HG02571 (cell line): Measurements from ENCODE around the gene LRRK2.

Experiments used
- ATAC-seq: cut with Tn5 transposase; IDR thresholded peaks from one replicate; pipeline ENCODE4 v1.9.1; 2021; ENCODE audit warnings: mild to moderate bottlenecking, moderate library complexity; ENCODE audit not compliant: unreplicated experiment

The LRRK2 gene

GRCh38 chr12:40224439-40225291 is at the start of gene LRRK2:
Gene LRRK2 (plus strand): TSS chr12:40224997. CDS start chr12:40225132, 135 bp downstream.
- ATAC-seq, result peak; percentile 67

GRCh38 chr12:40175045-40175444 is 49.8 kb upstream of the LRRK2 start:
- no peak for ATAC-seq

- no peak for ATAC-seq
These were observed 49.3 kb upstream of the LRRK2 start for GRCh38 chr12:40175489-40175888.

- no peak for ATAC-seq
These were observed 46.1 kb upstream of the LRRK2 start for GRCh38 chr12:40178701-40179100.

- ATAC-seq, result no peak
These were observed 43.3 kb upstream of the LRRK2 start for GRCh38 chr12:40181490-40181889.

- ATAC-seq, result no peak
These were observed 41.1 kb upstream of the LRRK2 start for GRCh38 chr12:40183715-40184114.

- no peak for ATAC-seq
These were observed 40.1 kb upstream of the LRRK2 start for GRCh38 chr12:40184493-40185302.

- no peak for ATAC-seq
These were observed 39.5 kb upstream of the LRRK2 start for GRCh38 chr12:40185303-40185693.

GRCh38 chr12:40188558-40189320 is 36.1 kb upstream of the LRRK2 start:
- ATAC-seq, result no peak

GRCh38 chr12:40192704-40193255 is 32.0 kb upstream of the LRRK2 start:
- peak; percentile 94 for ATAC-seq

GRCh38 chr12:40194846-40195245 is 30.0 kb upstream of the LRRK2 start:
- no peak for ATAC-seq

GRCh38 chr12:40197590-40197989 is 27.2 kb upstream of the LRRK2 start:
- no peak for ATAC-seq

- ATAC-seq, result no peak
These were observed 26.2 kb upstream of the LRRK2 start for GRCh38 chr12:40198601-40199000.

GRCh38 chr12:40202095-40203059 is 22.4 kb upstream of the LRRK2 start:
- no peak for ATAC-seq

- no peak for ATAC-seq
These were observed 21.8 kb upstream of the LRRK2 start for GRCh38 chr12:40203060-40203430.

- no peak for ATAC-seq
These were observed 20.5 kb upstream of the LRRK2 start for GRCh38 chr12:40204337-40204736.

GRCh38 chr12:40207551-40207950 is 17.2 kb upstream of the LRRK2 start:
- ATAC-seq, result no peak

GRCh38 chr12:40208707-40209446 is 15.9 kb upstream of the LRRK2 start:
- ATAC-seq, result no peak

- ATAC-seq, result no peak
These were observed 14.9 kb upstream of the LRRK2 start for GRCh38 chr12:40209886-40210285.
